GM18502 (cell line): ENCODE measurements around the gene RAPH1.
A peak's percentile ranks its signal among the peaks of the same experiment; 100 is the strongest.

Experiments used
- ATAC-seq: cut with Tn5 transposase; IDR thresholded peaks from one replicate; pipeline ENCODE4 v1.9.1; 2021; ENCODE audit warnings: mild to moderate bottlenecking; ENCODE audit not compliant: unreplicated experiment, poor library complexity

Gene RAPH1

GRCh38 chr2:203490391-203490790, 44.7 kb downstream of the RAPH1 start:
- ATAC-seq: no peak

- no peak for ATAC-seq
These were observed 45.6 kb downstream of the RAPH1 start for GRCh38 chr2:203489531-203489930.

DNA sequence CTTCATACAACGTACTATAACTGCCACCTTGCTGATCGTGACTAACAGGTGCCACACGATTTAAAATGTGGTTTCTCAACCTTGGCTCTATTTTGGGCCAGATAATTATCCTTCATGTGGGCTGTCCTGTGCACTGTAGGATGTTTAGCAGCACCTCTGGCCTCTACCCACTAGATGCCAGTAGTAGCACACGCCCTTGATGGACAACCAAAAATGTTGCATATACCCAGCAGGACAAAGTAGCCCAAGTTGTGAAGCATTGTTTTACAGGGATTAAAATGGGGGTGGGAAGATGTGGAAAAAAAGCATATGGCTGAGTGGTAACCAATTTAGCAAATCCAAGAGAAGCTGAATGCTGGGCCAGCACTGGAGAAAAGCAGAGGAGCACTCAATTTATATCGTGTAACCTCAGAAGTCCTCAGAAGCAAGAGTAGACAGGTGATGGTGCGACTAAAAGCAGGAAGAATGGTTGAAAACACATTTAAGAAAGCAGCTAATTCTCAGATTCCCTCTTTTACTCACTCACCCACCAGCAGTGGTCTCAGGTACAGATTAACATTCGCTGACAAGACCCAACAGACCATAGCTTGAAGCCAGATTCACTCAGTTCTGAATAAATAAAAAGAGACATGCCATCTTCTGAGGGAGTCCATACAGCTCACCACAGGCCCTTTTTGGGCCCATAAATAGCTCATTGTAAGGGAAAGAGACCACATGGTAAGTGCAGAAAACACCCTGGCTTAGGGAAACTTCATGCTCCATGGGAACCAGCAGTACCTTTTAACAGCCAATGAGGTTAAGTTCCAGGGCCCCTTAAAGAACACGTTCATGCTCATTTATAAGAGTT, 50.6 kb downstream of the RAPH1 start:
- ATAC-seq: peak; percentile 65

- ATAC-seq: no peak
These were observed 54.5 kb downstream of the RAPH1 start for GRCh38 chr2:203480623-203481022.

GRCh38 chr2:203476881-203477280, 58.2 kb downstream of the RAPH1 start:
- no peak for ATAC-seq

- no peak for ATAC-seq
These were observed 63.8 kb downstream of the RAPH1 start for GRCh38 chr2:203471323-203471722.

GRCh38 chr2:203470371-203470770, 64.7 kb downstream of the RAPH1 start:
- ATAC-seq: no peak

DNA sequence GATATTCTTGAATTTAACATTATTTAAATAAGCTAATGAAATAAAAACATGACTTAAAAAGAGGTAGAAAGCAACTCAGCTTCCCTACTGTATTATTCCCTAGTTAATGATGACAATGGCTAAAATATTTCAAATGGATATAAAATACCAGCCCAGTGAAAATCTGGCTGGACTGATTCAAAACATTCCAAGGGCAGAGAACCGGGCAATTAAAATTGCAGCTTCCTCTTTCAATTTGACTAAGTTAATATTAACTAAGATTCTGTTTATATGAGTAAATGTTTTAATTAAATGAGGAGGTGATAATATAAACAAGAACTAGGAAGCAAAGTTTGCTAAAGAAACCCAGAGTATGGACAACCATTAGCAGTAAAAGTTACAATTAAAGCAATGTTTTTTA, 65.6 kb downstream of the RAPH1 start:
- no peak for ATAC-seq

- no peak for ATAC-seq
These were observed 71.8 kb downstream of the RAPH1 start for GRCh38 chr2:203463266-203463678.

- no peak for ATAC-seq
These were observed 72.8 kb downstream of the RAPH1 start for GRCh38 chr2:203462308-203462707.

DNA sequence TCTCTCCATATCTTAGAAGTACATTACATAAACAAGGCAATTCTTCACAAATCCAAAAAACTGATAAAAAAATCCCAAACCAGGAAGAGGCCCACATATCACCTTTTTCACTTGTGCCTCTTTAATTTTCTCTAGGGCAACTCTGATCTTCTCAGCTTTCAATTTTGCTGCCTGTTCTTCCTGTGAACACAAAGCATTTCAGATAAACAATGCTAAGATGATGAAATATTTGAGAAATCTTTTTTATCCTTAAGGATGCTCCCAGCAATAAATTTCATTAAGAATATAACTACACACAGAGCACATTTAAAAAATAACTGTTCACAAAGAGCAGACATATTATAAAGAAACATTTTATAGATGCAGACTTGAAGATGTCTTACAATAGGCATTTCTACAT, 73.4 kb downstream of the RAPH1 start:
- no peak for ATAC-seq

- ATAC-seq: no peak
These were observed 79.9 kb downstream of the RAPH1 start for GRCh38 chr2:203455209-203455608.

DNA sequence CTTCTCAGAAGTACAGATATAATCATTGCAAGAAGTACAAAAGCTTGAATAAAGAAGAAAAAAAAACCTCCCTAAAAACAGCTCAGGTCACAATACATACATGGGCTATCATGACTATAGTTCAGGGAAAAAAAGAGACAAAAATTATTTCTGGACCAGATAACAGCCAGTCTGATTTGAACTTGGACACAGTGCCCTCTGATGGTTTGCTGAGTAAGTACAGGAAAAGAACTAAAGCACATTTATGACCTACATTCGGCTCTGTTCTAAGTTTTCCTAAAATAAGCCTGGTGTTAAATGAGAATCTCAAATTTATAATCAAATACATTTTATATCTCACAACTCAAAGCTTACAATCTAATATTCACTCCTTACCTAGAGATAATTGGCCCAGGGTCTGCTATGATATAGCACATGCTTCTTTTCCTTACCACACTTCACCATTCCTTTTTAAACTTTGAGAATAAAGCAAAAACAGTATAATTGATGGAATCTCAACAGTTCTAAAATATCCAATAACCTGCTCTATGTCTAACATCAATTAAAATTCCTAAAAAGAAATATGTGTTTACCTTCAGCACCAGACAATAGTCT, 81.1 kb downstream of the RAPH1 start:
- peak; percentile 47 for ATAC-seq

DNA sequence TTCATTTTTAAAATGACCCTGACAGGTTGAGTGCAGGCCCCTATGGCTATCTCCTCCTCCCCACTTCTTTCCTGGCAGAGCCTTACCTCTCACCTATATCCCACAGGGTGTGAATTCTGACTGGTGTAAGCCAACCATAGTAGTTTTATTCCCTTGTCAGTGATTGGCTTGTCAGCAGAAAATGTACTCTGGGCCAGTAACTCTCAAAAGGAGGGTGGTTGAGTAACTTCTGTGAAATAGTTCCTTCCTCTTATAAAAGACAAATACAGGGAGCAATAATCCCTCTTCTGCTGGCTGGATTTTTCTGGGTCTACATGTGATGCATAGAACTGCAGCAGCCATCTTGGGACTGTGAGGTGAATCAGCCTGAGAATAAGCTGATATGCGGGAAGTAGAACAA, 83.4 kb downstream of the RAPH1 start:
- ATAC-seq: no peak

DNA sequence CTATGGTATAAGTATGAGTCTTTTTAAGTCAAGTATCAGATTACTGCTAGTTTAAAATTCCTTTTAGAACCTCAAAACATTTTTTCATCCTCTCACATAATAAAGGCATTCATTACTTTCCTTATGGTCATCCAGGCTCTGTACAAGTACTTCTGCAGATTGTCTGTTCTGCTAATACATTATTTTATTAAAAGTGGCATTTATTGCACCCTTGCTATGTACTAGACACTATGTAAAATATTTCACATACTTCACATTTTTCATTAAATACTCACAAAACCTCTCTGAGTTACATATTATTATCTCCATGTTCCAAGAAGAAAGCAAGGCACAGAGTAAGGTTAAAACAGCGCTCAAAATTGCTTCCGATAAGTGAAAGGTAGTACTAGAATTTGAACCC, 84.1 kb downstream of the RAPH1 start:
- no peak for ATAC-seq

GRCh38 chr2:203450561-203450960, 84.5 kb downstream of the RAPH1 start:
- ATAC-seq: no peak

- no peak for ATAC-seq
These were observed 88.3 kb downstream of the RAPH1 start for GRCh38 chr2:203446780-203447179.

GRCh38 chr2:203446071-203446481, 89.0 kb downstream of the RAPH1 start:
- no peak for ATAC-seq

- no peak for ATAC-seq
These were observed 90.4 kb downstream of the RAPH1 start for GRCh38 chr2:203444738-203445137.

DNA sequence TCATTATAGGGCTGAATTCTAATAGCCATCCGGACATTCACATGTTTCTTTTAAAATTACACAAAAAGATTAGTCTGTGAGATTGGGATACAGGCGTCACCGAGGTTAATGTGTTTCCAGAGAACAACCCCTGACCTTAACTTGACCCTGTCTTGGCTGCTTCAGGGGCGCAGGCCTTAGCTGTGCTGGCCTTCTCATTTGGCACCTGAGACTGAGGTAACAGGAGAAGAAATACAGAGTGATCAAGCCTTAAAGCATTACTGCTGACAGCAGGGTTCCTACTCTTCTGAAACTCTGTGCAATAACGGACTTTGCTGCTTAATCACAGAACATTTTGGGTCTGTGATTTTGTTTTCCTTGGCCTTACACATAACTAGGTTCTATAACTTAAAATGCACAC, 92.6 kb downstream of the RAPH1 start:
- ATAC-seq: no peak

DNA sequence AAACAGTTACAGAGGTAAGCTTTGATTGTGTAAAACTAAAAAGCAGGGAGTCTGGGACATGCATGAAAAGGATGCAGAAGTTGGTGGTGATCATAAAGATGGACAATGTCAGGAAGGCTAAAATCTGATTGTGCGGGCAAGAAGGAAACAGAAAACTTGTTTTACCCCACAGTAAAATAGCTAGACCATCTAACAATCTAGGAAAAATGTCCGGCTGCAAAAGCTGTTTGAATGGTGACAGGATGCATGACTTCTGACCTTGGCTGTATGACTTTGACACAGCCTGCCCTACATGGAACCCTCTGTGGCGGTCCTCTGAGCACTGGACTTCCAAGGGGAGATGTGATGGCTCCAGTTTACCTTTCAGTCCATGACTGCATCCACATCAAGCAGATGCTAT, 93.6 kb downstream of the RAPH1 start:
- no peak for ATAC-seq

DNA sequence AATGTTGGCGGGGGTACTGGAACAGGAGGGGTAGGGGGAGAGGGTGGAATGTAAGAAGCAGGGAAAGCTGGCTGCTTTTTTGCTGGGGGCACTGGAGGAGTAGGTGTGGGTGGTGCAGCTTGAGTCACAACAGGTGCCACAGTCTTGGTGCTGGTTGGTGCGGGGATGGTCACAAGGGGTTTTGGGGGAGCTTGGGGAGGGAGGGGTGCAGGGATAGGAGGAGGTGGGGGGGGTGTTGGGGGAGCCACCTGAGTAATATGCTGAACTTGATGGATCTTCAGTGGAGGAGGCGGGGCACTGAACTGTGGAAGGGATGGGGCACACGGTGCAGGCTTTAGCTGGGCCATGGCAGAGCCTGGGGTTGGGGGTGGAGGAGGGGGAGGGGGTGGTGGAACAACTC, 94.4 kb downstream of the RAPH1 start:
- ATAC-seq: no peak
